A549 (cell line): ENCODE results near the gene PTTG1IP. TPM values are rescaled to one million over a fixed set of nuclear protein-coding genes. Genes with fewer than 3 reads are reported as not detected.
A peak's percentile ranks its signal among the peaks of the same experiment; 100 is the strongest.

ENCODE experiments used
- ATAC-seq, 2 experiments: fragments of 200-7000 bp in 1 of 2; fragments of >200 bp in 1 of 2; cut with Nextera tagmentation in 1 of 2; cut with Tn5 transposase in 1 of 2; 3 replicates each; pipeline versions ENCODE4 v1.8.0 to v1.9.1; 2018 to 2020; ENCODE audit warnings: mild to moderate bottlenecking in 1 of 2, moderate library complexity in 1 of 2
- CTCF ChIA-PET: fragments of 300-600 bp; sonication (Branson Sonifier 250); formaldehyde crosslinking; extraction: SDS; loops from one replicate; lab custom pipeline; 2021; ENCODE audit warnings: antibody characterized with exemption, inconsistent platforms; lab: Yijun Ruan, JAX
- POLR2A ChIA-PET: fragments of 350-600 bp; formaldehyde crosslinking; extraction: SDS; loops from one replicate; lab custom pipeline; 2021; ENCODE audit warnings: antibody characterized with exemption, inconsistent platforms; lab: Yijun Ruan, JAX
- DNase-seq, 2 experiments: peaks; one replicate each; pipeline versions ENCODE4 v3.0.0 to v3.0.0-alpha.2; 2011 to 2016; ENCODE audit warnings: low read depth in 1 of 2, low spot score in 1 of 2
- FAIRE-seq: peaks from 2 replicates; lab custom pipeline; 2011; peaks lifted over from hg19 to GRCh38; lab: Jason Lieb, UNC
- H3K27ac ChIP-seq, 2 experiments: fragments of >200 bp; sonication (Bioruptor Twin); formaldehyde crosslinking; 3 replicates each; pipeline ENCODE4 v1.5.1; 2016 to 2017
- H3K4me1 ChIP-seq: fragments of >200 bp; sonication (Bioruptor Twin); formaldehyde crosslinking; 3 replicates; pipeline ENCODE4 v1.6.1; 2016
- H3K4me2 ChIP-seq: fragments of >200 bp; sonication (Bioruptor Twin); formaldehyde crosslinking; 3 replicates; pipeline ENCODE4 v1.6.1; 2016
- H3K4me3 ChIP-seq: fragments of >200 bp; sonication (Bioruptor Twin); formaldehyde crosslinking; 3 replicates; pipeline ENCODE4 v1.5.1; 2016
- H3K9me3 ChIP-seq: fragments of >200 bp; sonication (Bioruptor Twin); formaldehyde crosslinking; 3 replicates; pipeline ENCODE4 v1.6.1; 2016
- BCL3 ChIP-seq: fragments of >200 bp; sonication (Bioruptor Twin); formaldehyde crosslinking; IDR thresholded peaks from 3 replicates; pipeline ENCODE4 v1.6.1; 2016
- CBX8 ChIP-seq: fragments of 200-600 bp; sonication (generic); IDR thresholded peaks from 2 replicates; pipeline ENCODE4 v1.6.1; 2016
- CHD4 ChIP-seq: fragments of 200-600 bp; sonication (generic); IDR thresholded peaks from 2 replicates; pipeline ENCODE4 v1.6.1; 2016; ENCODE audit warnings: antibody characterized with exemption, mild to moderate bottlenecking, borderline replicate concordance
- EHF ChIP-seq: fragments of 250-450 bp; sonication (Bioruptor Pico); IDR thresholded peaks from 2 replicates; pipeline ENCODE4 v1.5.0; 2020; ENCODE audit warnings: mild to moderate bottlenecking
- EHMT2 ChIP-seq: fragments of 200-600 bp; sonication (generic); IDR thresholded peaks from 2 replicates; pipeline ENCODE4 v1.6.1; 2016; ENCODE audit warnings: antibody characterized with exemption, low read depth, mild to moderate bottlenecking, moderate library complexity
- ELK1 ChIP-seq: fragments of 150-350 bp; IDR thresholded peaks from 2 replicates; pipeline ENCODE4 v1.6.1; 2014; ENCODE audit warnings: low read depth, mild to moderate bottlenecking, low read length
- FOSB ChIP-seq: fragments of 250-450 bp; sonication (Bioruptor Pico); IDR thresholded peaks from 2 replicates; pipeline ENCODE4 v1.5.0; 2020; ENCODE audit warnings: mild to moderate bottlenecking, moderate library complexity
- FOXS1 ChIP-seq: fragments of 250-450 bp; sonication (Bioruptor Pico); IDR thresholded peaks from 2 replicates; pipeline ENCODE4 v1.5.0; 2020; ENCODE audit warnings: mild to moderate bottlenecking, moderate library complexity
- GATA3 ChIP-seq: IDR thresholded peaks from 2 replicates; pipeline ENCODE4 v1.6.1; 2012; ENCODE audit warnings: borderline replicate concordance
- HDAC2 ChIP-seq: fragments of 200-600 bp; sonication (generic); IDR thresholded peaks from 2 replicates; pipeline ENCODE4 v1.6.1; 2016
- HEYL ChIP-seq: fragments of 250-450 bp; sonication (Bioruptor Pico); IDR thresholded peaks from 2 replicates; pipeline ENCODE4 v1.8.0; 2021; ENCODE audit warnings: mild to moderate bottlenecking, moderate library complexity
- HOXB5 ChIP-seq: fragments of 250-450 bp; sonication (Bioruptor Pico); IDR thresholded peaks from 2 replicates; pipeline ENCODE4 v1.5.0; 2020; ENCODE audit warnings: mild to moderate bottlenecking, moderate library complexity
- JUN ChIP-seq, 2 experiments: fragments of >200 bp; sonication (Bioruptor Twin); formaldehyde crosslinking; IDR thresholded peaks; 2 replicates in 1 of 2; 3 replicates in 1 of 2; pipeline ENCODE4 v1.6.1; 2016 to 2017
- JUNB ChIP-seq: fragments of >200 bp; sonication (Bioruptor Twin); formaldehyde crosslinking; IDR thresholded peaks from 2 replicates; pipeline ENCODE4 v1.6.1; 2016
- KDM5A ChIP-seq: fragments of 200-600 bp; sonication (generic); IDR thresholded peaks from 2 replicates; pipeline ENCODE4 v1.6.1; 2016; ENCODE audit warnings: antibody characterized with exemption, mild to moderate bottlenecking
- MAFK ChIP-seq: fragments of 450-650 bp; IDR thresholded peaks from 2 replicates; pipeline ENCODE4 v1.6.1; 2014; ENCODE audit not compliant: partially characterized antibody
- MAZ ChIP-seq: fragments of 150-350 bp; IDR thresholded peaks from 2 replicates; pipeline ENCODE4 v1.6.1; 2014; ENCODE audit warnings: antibody characterized with exemption, low read depth, low read length, borderline replicate concordance
- NPAS2 ChIP-seq: fragments of 250-450 bp; sonication (Bioruptor Pico); IDR thresholded peaks from 2 replicates; pipeline ENCODE4 v1.8.0; 2022; ENCODE audit warnings: mild to moderate bottlenecking, moderate library complexity, borderline replicate concordance
- PBX3 ChIP-seq: IDR thresholded peaks from 2 replicates; pipeline ENCODE4 v1.6.1; 2012
- POLR2AphosphoS2 ChIP-seq: conservative IDR thresholded peaks from 2 replicates; pipeline ENCODE4 v1.6.1; 2012; ENCODE audit warnings: low read length, improper control_type of control experiment, inconsistent platforms
- RARB ChIP-seq: fragments of 250-450 bp; sonication (Bioruptor Pico); IDR thresholded peaks from 2 replicates; pipeline ENCODE4 v1.8.0; 2021; ENCODE audit warnings: mild to moderate bottlenecking, moderate library complexity
- SREBF2 ChIP-seq: fragments of 450-650 bp; IDR thresholded peaks from 2 replicates; pipeline ENCODE4 v1.6.1; 2014; ENCODE audit warnings: mild to moderate bottlenecking, moderate library complexity
- ZC3H11A ChIP-seq: fragments of 450-650 bp; IDR thresholded peaks from 2 replicates; pipeline ENCODE4 v1.6.1; 2014; ENCODE audit warnings: antibody characterized with exemption, mild to moderate bottlenecking
- ZFP36 ChIP-seq: fragments of 450-650 bp; IDR thresholded peaks from 2 replicates; pipeline ENCODE4 v1.6.1; 2014; ENCODE audit warnings: borderline replicate concordance; ENCODE audit not compliant: partially characterized antibody
- ZNF302 ChIP-seq: fragments of 250-450 bp; sonication (Bioruptor Pico); IDR thresholded peaks from 2 replicates; pipeline ENCODE4 v1.9.0; 2021; ENCODE audit warnings: inconsistent platforms, mild to moderate bottlenecking, moderate library complexity
- ZSCAN20 ChIP-seq: fragments of 250-450 bp; sonication (Bioruptor Pico); IDR thresholded peaks from 2 replicates; pipeline ENCODE4 v1.8.0; 2022; ENCODE audit warnings: mild to moderate bottlenecking, moderate library complexity
- WGBS: methylation state at CpG from one replicate; pipeline ENCODE4 v1.1.6; 2017; ENCODE audit errors: missing lambda C conversion rate; 5-methylcytosine and 5-hydroxymethylcytosine counted together
- polyA plus RNA-seq, 4 experiments: library from polyadenylated mRNA; depleted of rRNA in 3 of 4; stranded (reverse); fragments of >200 nt; fragmentation: RNase III in 1 of 4; extraction: RNeasy Plus Mini Kit Qiagen cat#74134 plus additional on column Dnase treatment in 1 of 4; gene quantifications; 2 replicates in 3 of 4; 3 replicates in 1 of 4; pipeline ENCODE4 v1.2.3, GENCODE V29; 2011 to 2017
- TF ChIP-seq, protein P1 (sequence below): fragments of 200-600 bp; sonication (generic); IDR thresholded peaks from 2 replicates; pipeline ENCODE4 v1.6.1; 2016; ENCODE audit warnings: antibody characterized with exemption, mild to moderate bottlenecking, moderate library complexity
- TF ChIP-seq, protein P2 (sequence below): fragments of 250-450 bp; sonication (Bioruptor Pico); IDR thresholded peaks from 2 replicates; pipeline ENCODE4 v1.5.0; 2021; ENCODE audit warnings: mild to moderate bottlenecking, moderate library complexity, borderline replicate concordance

The PTTG1IP gene
- polyA plus RNA-seq, 2 of the 4 experiments (the other 2 are of a cell fraction): 98.7 to 99.4 TPM

- DNase-seq (no peak), ATAC-seq (no peak), FAIRE-seq (no peak)
- ChIA-PET POLR2A (no interaction called here), CTCF (interaction anchor here (1.0 to 6.4 kb wide), 16 partner anchors 11 to 243 kb away, joined by 3 to 50 read pairs (median 4); no protein-coding TSS in a partner anchor)
- no peak for TF ChIP-seq ELK1
- TF ChIP-seq CHD4: no peak
- no peak for TF ChIP-seq HOXB5 (CRISPR knock-in tag)
- TF ChIP-seq, protein P1, sequence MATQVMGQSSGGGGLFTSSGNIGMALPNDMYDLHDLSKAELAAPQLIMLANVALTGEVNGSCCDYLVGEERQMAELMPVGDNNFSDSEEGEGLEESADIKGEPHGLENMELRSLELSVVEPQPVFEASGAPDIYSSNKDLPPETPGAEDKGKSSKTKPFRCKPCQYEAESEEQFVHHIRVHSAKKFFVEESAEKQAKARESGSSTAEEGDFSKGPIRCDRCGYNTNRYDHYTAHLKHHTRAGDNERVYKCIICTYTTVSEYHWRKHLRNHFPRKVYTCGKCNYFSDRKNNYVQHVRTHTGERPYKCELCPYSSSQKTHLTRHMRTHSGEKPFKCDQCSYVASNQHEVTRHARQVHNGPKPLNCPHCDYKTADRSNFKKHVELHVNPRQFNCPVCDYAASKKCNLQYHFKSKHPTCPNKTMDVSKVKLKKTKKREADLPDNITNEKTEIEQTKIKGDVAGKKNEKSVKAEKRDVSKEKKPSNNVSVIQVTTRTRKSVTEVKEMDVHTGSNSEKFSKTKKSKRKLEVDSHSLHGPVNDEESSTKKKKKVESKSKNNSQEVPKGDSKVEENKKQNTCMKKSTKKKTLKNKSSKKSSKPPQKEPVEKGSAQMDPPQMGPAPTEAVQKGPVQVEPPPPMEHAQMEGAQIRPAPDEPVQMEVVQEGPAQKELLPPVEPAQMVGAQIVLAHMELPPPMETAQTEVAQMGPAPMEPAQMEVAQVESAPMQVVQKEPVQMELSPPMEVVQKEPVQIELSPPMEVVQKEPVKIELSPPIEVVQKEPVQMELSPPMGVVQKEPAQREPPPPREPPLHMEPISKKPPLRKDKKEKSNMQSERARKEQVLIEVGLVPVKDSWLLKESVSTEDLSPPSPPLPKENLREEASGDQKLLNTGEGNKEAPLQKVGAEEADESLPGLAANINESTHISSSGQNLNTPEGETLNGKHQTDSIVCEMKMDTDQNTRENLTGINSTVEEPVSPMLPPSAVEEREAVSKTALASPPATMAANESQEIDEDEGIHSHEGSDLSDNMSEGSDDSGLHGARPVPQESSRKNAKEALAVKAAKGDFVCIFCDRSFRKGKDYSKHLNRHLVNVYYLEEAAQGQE: no peak
- no peak for TF ChIP-seq ZC3H11A
- TF ChIP-seq POLR2AphosphoS2: no peak
- TF ChIP-seq GATA3: no peak
- no peak for TF ChIP-seq FOXS1 (CRISPR knock-in tag)
- no peak for TF ChIP-seq CBX8
- no peak for TF ChIP-seq ZNF302 (CRISPR knock-in tag)
- TF ChIP-seq SREBF2: no peak
- TF ChIP-seq ZSCAN20 (CRISPR knock-in tag): no peak
- no peak for TF ChIP-seq ZFP36
- TF ChIP-seq MAFK: no peak
- TF ChIP-seq NPAS2 (CRISPR knock-in tag): no peak
- TF ChIP-seq EHMT2: no peak
- no peak for TF ChIP-seq PBX3
- no peak for TF ChIP-seq HEYL (CRISPR knock-in tag)
- no peak for TF ChIP-seq HDAC2
- no peak for TF ChIP-seq JUN (IDR thresholded peaks at IDR 0.05)
- 72% methylated on average over 11 of the region's 15 CpGs for WGBS
- Histone ChIP-seq H3K4me2 (no peak overlapping the region), H3K9me3 (no peaks in the 10 kb centered on the region), H3K4me3 (no peak overlapping the region), H3K4me1 (no peaks in the 10 kb centered on the region), H3K27ac (peak overlapping the region in 1 of 2 experiments; percentile 71; a peak in 2 of 6 replicates)
These were observed 20.6 kb upstream of the PTTG1IP start for GRCh38 chr21:44893948-44894656.

GRCh38 chr21:44893278-44893556, 19.7 kb upstream of the PTTG1IP start:
- no peak for DNase-seq
- no peak for FAIRE-seq
- H3K9me3 ChIP-seq: no peaks in the 10 kb centered on the region
- H3K4me3 ChIP-seq: no peak overlapping the region
- H3K4me1 ChIP-seq: no peaks in the 10 kb centered on the region
- POLR2A ChIA-PET: no interaction called here
- peak overlapping the region; percentile 28 to 71; a peak in 4 of 6 replicates for H3K27ac ChIP-seq
- CTCF ChIA-PET: interaction anchor here (0.6 to 6.4 kb wide), 20 partner anchors 9 to 244 kb away, joined by 3 to 50 read pairs (median 4); no protein-coding TSS in a partner anchor
- H3K4me2 ChIP-seq: no peak overlapping the region
- 78% methylated on average over 7 of the region's 7 CpGs for WGBS
- ATAC-seq: peak in 1 of 2 experiments; percentile 8; a peak in 1 of 6 replicates
- TF ChIP-seq ZFP36 (no peak), GATA3 (no peak), HOXB5 (CRISPR knock-in tag) (no peak), JUN (IDR thresholded peaks at IDR 0.05) (no peak), ELK1 (no peak), MAZ (no peak), FOSB (no peak), JUNB (no peak), BCL3 (no peak), ZC3H11A (no peak), KDM5A (no peak), EHF (CRISPR knock-in tag) (no peak), RARB (CRISPR knock-in tag) (no peak), EHMT2 (no peak)
- TF ChIP-seq, protein P2, sequence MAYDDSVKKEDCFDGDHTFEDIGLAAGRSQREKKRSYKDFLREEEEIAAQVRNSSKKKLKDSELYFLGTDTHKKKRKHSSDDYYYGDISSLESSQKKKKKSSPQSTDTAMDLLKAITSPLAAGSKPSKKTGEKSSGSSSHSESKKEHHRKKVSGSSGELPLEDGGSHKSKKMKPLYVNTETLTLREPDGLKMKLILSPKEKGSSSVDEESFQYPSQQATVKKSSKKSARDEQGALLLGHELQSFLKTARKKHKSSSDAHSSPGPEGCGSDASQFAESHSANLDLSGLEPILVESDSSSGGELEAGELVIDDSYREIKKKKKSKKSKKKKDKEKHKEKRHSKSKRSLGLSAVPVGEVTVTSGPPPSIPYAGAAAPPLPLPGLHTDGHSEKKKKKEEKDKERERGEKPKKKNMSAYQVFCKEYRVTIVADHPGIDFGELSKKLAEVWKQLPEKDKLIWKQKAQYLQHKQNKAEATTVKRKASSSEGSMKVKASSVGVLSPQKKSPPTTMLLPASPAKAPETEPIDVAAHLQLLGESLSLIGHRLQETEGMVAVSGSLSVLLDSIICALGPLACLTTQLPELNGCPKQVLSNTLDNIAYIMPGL (CRISPR knock-in tag): no peak
